NCI-H128 (cell line): ENCODE measurements around the gene NOC4L.

Source experiments
- DNase-seq: peaks from one replicate; lab custom pipeline; 2025; ENCODE audit not compliant: unreplicated experiment; lab: John Stamatoyannopoulos, UW

Gene NOC4L

DNA sequence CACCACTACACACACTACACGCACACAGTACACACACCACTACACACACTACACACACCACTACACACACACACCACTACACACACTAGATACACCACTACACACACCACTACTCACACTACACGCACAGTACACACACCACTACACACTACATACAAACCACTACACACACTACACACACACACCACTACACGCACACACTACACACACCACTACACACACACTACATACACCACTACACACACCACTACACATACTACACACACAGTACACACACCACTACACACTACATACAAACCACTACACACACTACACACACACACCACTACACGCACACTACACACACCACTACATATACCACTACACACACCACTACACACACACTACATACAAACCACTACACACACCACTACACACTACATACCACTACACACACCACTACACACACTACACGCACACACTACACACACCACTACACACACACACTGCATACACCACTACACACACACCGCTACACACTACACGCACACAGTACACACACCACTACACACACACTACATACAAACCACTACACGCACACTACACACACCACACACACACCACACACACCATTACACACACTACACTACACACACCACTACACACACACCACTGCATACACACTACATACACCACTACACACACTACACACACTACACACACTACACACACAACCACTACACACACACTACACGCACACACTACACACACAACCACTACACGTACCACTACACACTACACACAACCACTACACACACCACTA, 11.7 kb downstream of the NOC4L start:
- no peak for DNase-seq

DNA sequence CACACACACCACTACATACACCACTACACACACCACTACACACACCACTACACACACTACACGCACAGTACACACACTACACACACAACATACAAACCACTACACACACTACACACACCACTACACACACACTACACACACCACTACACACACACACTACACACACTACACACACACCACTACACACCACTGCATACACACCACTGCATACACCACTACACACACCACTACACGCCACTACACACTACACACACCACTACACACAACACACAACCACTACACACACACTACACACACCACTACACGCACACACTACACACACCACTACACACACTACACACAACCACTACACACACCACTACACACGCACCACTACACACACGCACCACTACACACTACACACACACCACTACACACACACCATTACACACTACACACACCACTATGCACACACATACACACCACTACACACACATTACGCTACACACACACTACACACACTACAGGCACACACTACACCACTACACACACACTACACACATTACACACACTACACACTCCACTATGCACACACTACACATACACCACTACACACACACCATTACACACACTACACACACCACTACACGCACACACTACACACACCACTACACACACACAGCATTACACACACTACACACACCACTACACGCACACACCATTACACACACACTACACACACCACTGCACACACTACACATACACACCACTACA, 12.5 kb downstream of the NOC4L start:
- no peak for DNase-seq

DNA sequence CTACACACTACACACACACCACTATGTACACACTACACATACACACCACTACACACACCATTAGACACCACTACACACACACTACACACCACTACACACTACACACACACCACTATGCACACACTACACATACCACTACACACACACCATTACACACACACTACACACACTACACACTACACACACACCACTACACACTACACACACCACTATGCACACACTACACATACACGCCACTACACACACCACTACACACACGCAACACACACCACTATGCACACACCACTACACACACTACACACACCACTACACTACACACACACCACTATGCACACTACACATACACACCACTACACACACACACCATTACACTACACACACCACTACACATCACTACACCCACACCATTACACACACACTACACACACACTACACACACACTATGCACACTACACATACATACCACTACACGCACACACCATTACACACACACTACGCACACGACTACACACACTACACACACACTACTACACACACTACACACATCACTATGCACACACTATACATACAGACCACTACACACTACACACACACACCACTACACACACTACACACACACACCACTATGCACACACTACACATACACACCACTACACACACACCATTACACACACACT, 13.6 kb downstream of the NOC4L start:
- DNase-seq: no peak

DNA sequence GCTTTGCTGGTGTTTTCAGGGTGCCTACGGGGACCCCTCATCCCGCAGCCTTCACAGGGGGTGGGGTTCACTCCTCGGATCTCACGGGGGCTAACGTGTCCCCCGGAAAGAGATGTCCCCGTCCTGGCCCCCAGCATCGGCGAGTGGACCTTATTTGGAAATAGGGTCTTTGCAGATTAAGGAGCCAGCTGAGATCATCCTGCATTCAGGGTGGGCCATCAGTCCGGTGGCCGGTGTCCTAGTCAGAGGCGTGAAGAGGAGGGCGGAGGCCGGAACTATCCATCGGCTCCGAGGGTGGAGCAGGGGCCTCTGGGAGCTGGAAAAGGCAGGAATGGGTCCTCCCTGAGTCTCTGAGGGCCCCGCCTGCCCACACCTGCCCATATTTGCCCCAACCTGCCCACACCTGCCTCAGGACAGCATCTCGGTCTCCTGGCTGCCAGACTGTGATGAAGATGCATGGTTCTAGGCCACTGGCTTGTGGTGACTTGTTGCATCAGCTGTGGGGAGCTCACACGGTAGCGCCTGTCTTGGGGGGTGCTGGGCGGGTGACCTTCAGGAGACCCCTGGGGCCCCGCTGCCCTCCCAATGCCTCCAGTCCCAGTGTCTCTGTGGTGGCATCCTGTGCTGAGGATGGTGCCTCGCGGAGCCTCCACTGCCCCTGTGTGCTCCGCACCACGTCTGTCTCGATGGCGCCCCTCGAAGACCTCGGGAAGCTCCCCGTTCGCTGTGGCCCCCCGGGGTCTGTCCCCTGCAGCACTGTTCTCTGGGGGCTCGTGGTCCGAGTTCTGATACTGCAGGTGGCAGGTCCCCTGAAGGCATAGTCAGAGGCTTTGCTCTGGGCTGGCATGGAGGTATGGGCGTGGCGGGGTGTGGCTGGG, 14.7 kb downstream of the NOC4L start:
- no peak for DNase-seq

DNA sequence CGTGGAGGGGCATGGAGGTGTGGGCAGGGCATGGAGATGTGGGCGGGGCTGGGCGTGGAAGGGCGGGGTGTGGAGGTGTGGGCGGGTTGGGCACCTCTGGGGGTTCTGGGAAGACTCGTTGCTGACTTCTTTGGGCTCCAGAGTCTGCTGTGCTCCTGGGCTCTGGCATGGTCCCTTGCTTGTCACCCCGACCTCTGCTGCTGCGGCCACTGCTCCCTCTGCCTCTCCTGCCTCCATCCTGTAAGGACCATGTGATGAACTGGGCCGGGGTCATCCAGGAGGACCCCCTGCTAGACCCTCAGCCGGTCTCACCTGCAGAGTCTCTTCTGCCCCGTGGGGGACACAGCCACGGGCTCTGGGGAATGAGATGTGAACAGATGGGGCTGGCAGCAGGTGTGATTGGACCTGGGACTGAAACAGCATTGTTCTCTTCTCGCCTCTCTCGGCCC, 15.3 kb downstream of the NOC4L start:
- no peak for DNase-seq

DNA sequence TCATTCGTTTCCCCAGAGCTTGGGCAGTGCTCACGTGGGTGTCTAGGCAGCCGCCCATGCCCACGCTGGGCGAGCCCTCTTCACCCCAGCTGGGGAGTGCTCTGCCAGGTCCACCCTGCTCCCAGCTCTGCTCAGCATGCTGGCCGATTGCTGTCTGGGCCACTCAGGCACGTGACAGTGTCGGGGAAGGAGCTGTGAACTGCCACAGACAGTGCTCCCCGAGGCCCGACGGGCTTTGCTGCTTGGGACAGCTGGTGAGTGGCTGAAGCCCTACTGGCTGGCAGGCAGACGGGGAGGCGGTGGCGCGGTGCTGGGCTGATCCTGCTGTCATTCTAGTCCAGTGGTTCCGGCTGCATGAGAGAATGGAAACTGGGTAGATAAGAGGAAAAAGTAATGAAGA, 15.8 kb downstream of the NOC4L start:
- no peak for DNase-seq

DNA sequence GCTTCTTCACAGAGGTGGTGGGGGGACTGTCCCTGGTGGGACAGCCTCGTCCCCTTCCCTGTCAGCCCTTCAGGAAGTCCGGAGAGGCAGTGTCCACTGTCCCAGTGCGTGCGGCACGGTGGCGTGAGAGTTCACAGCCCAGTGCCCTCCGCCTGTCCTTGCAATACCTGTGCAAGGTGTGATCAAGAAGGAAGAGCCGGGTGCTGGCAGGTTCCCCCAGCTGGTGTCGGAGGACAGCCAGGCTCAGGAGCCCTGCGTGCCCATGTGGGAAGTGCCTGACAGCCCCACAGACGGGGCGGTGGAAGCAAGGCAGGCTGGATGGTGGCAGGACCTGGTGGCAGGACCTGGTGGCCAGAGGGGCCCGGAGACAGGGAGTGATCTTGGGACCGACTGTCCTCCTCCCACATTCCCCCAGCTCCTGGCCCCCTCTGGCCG, 16.4 kb downstream of the NOC4L start:
- no peak for DNase-seq

DNA sequence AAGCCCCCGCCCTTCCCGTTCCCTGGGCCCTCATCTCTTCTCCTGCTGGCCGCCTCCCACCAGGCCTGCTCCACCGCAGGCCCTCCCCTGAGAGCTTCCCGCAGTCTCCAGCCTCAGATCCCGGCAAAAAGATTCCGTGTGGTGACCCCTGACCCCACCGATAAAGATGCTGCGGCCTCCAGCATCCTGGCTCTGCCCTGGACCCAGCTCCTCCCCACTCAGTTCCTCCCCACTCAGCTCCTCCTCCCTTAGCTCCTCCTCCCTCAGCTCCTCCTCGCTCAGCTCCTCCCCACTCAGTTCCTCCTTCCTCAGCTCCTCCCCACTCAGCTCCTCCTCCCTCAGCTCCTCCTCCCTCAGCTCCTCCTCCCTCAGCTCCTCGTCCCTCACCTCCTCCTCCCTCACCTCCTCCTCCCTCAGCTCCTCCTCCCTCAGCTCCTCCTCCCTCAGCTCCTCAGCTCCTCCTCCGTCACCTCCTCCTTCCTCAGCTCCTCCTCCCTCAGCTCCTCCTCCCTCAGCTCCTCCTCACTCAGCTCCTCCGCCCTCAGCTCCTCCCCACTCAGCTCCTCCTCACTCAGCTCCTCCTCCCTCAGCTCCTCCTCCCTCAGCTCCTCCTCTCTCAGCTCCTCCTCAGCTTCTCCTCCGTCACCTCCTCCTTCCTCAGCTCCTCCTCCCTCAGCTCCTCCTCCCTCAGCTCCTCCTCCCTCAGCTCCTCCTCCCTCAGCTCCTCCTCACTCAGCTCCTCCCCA, 17.0 kb downstream of the NOC4L start:
- no peak for DNase-seq

DNA sequence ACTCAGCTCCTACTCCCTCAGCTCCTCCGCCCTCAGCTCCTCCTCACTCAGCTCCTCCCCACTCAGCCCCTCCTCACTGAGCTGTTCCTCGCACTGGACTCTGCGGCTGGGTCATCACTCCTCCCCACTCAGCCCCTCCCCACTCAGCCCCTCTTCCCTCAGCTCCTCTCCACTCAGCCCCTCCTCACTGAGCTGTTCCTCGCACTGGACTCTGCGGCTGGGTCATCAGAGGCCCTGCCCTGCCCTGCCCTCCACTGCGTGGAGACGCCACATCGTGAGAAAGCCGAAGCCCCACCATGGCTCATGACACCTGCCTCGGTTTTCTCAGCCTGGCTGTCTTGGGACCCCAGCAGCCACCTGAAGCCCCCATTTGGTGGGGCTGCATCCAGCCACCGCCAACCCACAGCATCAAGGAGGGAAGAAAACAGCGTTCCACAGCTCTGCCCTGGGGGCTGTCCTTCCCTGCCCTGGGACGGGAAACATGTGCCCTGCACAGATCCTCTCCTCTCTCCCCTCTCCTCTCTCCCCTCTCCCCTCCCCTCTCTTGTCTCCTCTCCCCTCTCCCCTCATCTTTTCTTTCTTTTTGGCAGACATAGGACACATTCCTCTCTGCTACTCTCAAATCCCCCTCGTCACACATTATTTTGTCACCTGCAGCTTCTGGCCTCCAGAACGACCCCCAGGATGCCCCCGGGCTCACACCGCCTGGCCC, 17.7 kb downstream of the NOC4L start:
- no peak for DNase-seq

DNA sequence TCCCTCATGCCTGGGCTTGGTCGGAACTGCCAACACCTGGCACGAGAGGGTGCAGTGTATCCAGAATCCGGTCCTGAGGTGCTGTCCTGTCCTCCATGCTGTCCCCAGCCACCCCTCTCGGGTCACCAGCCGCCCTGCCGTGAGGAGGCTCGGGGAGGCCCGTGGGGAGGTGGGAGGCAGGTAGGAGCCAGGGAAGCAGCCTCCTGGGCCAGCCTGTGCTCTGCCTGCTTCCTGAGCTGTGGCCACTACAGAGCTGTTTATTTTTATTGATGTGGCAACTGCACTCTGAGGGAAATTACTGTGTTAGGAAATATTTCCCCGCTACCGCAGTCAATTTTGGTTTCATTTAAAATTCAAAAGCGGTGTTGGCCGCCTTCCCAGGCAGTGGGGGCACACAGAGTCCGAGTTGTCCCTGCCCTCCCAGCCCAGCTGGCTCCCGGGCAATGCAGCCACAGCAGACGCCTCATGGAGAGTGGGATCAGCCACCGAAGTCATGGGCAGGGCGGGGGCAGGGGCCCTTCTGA, 18.3 kb downstream of the NOC4L start:
- DNase-seq: no peak

DNA sequence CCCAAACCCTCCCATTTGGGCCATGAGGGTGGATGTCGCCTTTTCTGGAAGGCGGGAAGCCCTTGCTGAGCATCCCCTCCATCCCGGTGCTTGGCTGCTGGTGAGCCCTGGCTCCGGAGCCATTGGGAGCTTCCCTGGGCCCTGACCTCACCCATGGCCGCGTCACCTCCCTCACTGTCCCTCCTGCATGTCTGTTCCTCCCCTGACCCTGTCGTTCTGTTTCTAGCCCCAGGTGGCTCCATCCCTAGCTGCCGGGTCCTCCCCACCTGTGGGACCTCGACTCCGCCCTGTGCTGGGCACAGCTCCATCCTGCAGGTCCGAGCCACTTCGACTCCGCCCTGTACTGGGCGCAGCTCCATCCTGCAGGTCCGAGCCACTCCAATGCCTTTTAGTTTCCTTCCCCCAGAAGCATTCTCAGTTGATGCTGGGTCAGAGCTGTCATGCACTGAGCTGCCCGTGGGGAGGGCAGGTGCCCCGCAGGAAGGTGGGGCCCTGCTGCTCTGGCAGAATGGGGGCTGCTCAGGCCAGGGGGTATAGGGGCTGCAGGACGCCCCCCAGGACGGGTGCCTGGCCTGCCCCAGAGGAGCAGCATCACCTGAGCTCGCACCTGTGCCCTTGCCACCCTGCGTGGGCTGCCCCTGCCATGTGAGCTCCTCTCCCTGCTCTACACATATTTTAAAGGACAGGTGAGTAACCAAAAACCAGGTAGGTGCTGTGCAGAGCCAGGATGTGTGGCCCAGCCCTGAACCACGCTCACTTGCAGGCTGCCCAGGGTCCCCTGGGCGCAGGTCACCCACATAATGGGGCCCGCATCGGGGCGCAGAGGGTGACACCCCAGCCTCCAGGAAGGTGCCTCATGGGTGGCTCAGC, 19.0 kb downstream of the NOC4L start:
- no peak for DNase-seq

DNA sequence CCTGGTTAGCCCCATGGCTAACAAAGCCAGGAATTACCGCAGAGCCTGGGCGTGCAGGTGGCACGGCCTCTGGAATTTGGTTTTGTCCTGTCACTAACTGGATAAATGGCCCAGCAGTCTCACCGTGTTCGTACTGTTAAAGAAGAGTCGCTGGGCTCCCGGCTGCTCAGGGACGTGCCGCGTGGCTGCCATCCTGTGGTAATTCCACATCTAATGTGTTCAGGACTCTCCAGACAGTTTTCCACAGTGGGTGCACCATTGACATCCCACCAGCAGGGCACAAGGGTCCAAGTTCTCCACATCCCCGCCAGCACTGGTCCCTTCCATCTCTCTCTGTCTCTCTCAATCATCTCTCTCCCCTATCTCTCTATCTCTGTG, 19.6 kb downstream of the NOC4L start:
- no peak for DNase-seq

DNA sequence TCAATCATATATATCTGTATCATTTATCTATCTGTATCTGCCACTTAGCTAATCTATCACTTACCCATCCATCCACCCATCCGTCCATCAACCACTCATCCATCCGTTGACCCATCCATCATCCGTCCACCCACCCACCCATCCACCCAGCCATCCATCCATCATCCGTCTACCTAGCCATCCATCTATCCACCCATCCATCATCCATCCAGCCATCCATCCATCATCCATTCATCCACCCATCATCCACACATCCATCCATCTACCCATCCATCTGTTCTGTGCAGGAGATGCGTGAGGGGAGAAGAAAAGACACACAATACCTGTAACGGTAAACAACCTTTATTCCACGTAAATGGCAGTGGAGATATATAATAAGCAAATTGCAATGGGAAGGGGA, 20.2 kb downstream of the NOC4L start:
- DNase-seq: no peak

DNA sequence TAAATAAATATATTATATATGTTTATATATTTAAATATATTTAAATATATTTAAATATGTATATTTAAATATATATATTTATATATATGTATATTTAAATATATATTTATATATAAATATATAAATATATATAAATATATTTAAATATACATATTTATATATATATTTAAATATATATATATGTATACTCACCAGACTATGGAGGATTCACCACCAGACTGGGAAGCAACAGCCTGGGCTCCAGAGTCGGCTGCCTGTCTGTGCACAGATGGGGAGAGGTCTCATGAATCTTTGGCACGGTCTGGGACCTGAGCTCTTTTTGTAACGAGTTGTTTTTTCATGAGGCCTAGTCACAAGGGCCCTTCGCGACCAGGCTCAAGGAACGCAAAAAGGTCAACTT, 21.3 kb downstream of the NOC4L start:
- no peak for DNase-seq

DNA sequence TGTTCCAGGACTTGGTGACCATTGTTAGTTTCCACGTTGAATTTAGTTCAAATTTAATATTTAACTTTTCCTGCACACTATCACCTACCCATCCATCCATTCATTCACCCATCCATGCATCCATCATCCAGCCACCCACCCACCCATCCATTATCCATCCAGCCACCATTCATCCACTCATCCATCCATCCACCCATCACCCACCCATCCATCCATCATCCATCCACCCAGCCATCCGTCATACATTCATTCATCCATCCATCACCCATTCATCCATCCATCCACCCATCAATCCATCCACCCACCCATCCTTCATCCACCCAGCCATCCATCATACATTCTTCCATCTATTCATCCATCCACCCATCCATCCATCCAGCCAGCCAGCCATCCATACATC, 21.8 kb downstream of the NOC4L start:
- no peak for DNase-seq

DNA sequence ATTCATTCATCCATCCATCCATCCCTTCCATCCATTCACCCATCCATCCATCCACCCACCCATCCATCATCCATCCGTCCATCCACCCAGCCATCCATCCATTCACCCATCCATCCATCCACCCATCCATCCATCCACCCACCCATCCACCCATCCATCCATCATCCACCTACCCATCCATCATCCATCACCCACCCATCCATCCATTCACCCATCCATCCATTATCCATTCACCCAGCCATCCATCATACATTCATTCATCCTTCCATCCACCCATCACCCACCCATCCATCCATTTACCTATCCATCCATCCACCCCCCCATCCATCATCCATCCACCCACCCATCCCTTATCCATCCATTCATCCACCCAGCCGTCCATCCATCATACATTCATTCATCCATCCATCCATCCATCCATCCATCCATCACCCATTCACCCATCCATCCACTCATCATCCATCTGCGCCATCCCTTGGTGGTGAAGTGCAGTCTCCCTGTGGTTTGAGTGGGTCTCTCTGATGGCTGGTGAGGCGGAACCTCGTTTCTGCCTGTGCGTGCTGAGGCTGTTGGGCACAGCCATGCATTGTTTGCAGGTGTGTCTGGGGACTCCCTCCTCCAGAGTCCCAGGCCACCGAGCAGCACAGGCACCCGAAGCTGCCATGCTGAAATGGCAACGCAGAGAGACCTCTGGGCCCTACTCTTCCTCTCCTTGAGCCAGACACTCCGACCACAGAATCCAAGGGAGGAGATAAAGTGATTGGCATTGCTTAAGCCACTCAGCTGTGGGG, 22.7 kb downstream of the NOC4L start:
- DNase-seq: no peak

DNA sequence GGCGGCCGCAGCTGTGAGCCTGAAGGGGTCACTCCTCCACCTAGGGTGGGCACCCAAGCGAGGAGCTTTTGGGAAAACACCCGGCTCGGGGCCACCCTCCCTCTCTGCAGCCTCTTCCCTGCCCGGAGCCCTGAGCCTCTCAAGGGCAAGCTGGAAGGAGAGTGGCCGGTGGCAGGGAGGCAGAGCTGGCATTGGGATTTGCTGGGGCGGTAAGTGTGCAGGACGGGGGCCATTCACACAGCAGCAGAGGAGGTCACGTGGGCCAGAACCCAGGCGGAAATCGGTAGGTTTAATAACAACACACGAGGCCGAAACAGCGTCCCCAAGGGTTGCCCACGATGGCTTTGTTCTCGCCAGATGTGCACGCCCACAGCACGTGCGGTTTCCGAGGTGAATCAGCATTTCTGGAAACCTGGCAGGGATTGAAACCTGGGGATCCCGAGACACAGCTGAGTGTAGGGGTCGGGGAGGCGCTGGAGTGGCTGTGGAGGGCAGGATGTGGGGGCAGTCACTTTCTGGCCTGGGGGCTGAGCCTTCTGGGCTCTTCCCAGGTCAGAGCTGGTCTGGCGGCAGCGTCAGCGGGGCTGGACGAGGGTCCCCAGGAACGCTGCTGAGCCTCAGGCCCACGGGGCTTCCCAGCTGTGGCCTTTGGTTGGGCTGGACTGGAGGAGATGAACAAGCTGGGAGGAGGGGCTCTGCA, 23.5 kb downstream of the NOC4L start:
- no peak for DNase-seq
